Activated CD4-positive, alpha-beta T cell treated with anti-CD3 and anti-CD28 coated beads, Interleukin-2, amount 10 ng/mL, durations not matched to agents 7 days and 5 days (primary cell): ENCODE results near the gene FRMD7. TPM values are rescaled to one million over a fixed set of nuclear protein-coding genes. Genes with fewer than 3 reads are reported as not detected.
"Not testable (repeated sequence)": the region's sequence is repeated elsewhere in the genome, so short reads cannot be mapped to it uniquely, and the experiment has no call there.

Experiments
- CTCF ChIA-PET: fragments of 350-600 bp; sonication (Branson Sonifier 250); formaldehyde crosslinking; loops from one replicate; lab custom pipeline; 2021; ENCODE audit warnings: antibody characterized with exemption; lab: Charles Lee
- POLR2A ChIA-PET: fragments of 350-600 bp; sonication (Branson Sonifier 250); formaldehyde crosslinking; loops from one replicate; lab custom pipeline; 2021; ENCODE audit warnings: antibody characterized with exemption; lab: Charles Lee
- DNase-seq: peaks from one replicate; pipeline ENCODE4 v3.0.0-alpha.2; 2020
- H3K27ac Mint-ChIP-seq: one replicate; pipeline ENCODE4 v1.8.0; 2021; ENCODE audit warnings: mild to moderate bottlenecking, moderate library complexity, mixed read lengths
- H3K27me3 Mint-ChIP-seq: one replicate; pipeline ENCODE4 v1.8.0; 2021; ENCODE audit warnings: mixed read lengths
- H3K36me3 Mint-ChIP-seq: one replicate; pipeline ENCODE4 v1.8.0; 2021; ENCODE audit warnings: low read depth, mixed read lengths
- H3K4me1 Mint-ChIP-seq: one replicate; pipeline ENCODE4 v1.8.0; 2021; ENCODE audit warnings: mixed read lengths
- H3K4me3 Mint-ChIP-seq: one replicate; pipeline ENCODE4 v1.8.0; 2021; ENCODE audit warnings: mild to moderate bottlenecking, moderate library complexity, mixed read lengths
- H3K9me3 Mint-ChIP-seq: one replicate; pipeline ENCODE4 v1.8.0; 2021; ENCODE audit warnings: mixed read lengths
- total RNA-seq, 2 experiments: library from RNA; stranded (reverse); gene quantifications; one replicate each; pipeline ENCODE4 v1.2.3, GENCODE V29; 2021

The FRMD7 gene
- not detected for total RNA-seq

DNA sequence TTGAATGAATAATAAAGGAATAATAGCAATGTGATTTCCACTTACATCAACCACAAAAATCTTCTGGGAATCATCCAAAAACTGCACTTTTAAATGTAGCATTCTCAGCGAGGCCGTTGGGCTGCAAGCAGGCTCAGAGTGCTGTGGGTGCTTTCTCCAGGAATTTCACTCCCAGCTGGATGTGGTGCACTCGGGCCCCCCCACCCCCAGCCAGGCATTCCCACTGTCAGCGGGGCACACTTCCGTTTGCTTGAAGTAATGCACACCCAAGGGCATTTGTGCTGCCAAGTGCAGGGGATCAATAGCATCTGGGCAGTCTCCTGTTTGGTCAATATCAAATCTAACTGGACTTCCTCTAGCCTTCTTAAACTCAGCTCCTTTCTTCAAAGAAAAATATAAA lies at the start of gene FRMD7:
Gene FRMD7, minus strand, starts transcription at position 278 of the 400 bp plus-strand sequence. Its CDS starts 176 bp downstream, at position 102.
- no peaks in the 10 kb centered on the region for H3K27me3 Mint-ChIP-seq
- DNase-seq, result no peak
- H3K4me1 Mint-ChIP-seq, result no peaks in the 10 kb centered on the region
- no peak within 1 kb of the TSS for H3K4me3 Mint-ChIP-seq
- CTCF ChIA-PET, result no interaction called here
- H3K36me3 Mint-ChIP-seq, result no peaks in the 10 kb centered on the region
- no peaks in the 10 kb centered on the region for H3K9me3 Mint-ChIP-seq
- POLR2A ChIA-PET, result no interaction called here
- no peak within 1 kb of the TSS for H3K27ac Mint-ChIP-seq

GRCh38 chrX:132173647-132174046 lies 45.8 kb upstream of the FRMD7 start:
- Mint-ChIP-seq H3K4me1 (no peaks in the 10 kb centered on the region), H3K36me3 (no peaks in the 10 kb centered on the region), H3K27me3 (no peaks in the 10 kb centered on the region), H3K4me3 (no peak overlapping the region), H3K27ac (no peak overlapping the region), H3K9me3 (no peaks in the 10 kb centered on the region)
- POLR2A ChIA-PET, result no interaction called here
- CTCF ChIA-PET, result no interaction called here
- DNase-seq, result no peak

- DNase-seq, result no peak
- ChIA-PET CTCF (interaction anchor here (0.5 kb wide), 1 partner anchor 95 kb away, joined by 4 read pairs; no protein-coding TSS in a partner anchor), POLR2A (no interaction called here)
- Mint-ChIP-seq H3K36me3 (no peaks in the 10 kb centered on the region), H3K27me3 (no peaks in the 10 kb centered on the region), H3K9me3 (no peaks in the 10 kb centered on the region), H3K4me3 (no peak overlapping the region), H3K27ac (no peak overlapping the region), H3K4me1 (no peaks in the 10 kb centered on the region)
These were observed 44.1 kb upstream of the FRMD7 start for GRCh38 chrX:132171881-132172280.

GRCh38 chrX:132171478-132171877 lies 43.7 kb upstream of the FRMD7 start:
- H3K27me3 Mint-ChIP-seq, result no peaks in the 10 kb centered on the region
- H3K4me1 Mint-ChIP-seq, result no peaks in the 10 kb centered on the region
- H3K27ac Mint-ChIP-seq, result no peak overlapping the region
- H3K4me3 Mint-ChIP-seq, result no peak overlapping the region
- H3K36me3 Mint-ChIP-seq, result no peaks in the 10 kb centered on the region
- DNase-seq, result no peak
- POLR2A ChIA-PET, result no interaction called here
- CTCF ChIA-PET, result interaction anchor here (0.5 kb wide), 1 partner anchor 96 kb away, joined by 4 read pairs; no protein-coding TSS in a partner anchor
- H3K9me3 Mint-ChIP-seq, result no peaks in the 10 kb centered on the region

DNA sequence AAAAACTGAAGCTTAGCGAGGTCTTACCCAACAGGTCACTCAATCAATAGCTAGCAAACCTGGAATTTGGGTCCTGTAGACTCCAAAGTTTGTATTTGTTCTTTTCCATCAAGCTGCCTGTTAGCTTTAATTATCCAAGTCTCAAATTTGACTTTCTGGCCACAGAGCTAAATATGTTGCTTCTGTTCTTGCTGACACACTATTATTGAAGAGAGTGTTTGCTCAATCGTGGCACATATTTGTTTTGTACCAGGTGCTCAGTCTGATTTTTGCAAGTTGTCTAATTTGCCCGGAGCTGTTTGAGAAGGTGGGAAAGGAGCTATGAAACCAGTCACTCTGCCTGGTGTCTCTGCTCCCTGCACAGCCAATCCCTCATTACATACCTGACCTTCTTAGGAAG lies 41.7 kb upstream of the FRMD7 start:
- Mint-ChIP-seq H3K4me1 (no peaks in the 10 kb centered on the region), H3K9me3 (no peaks in the 10 kb centered on the region), H3K4me3 (no peak overlapping the region), H3K36me3 (no peaks in the 10 kb centered on the region), H3K27me3 (no peaks in the 10 kb centered on the region), H3K27ac (no peak overlapping the region)
- POLR2A ChIA-PET, result no interaction called here
- DNase-seq, result no peak
- CTCF ChIA-PET, result interaction anchor here (0.6 kb wide), 1 partner anchor 396 kb away, joined by 3 read pairs; no protein-coding TSS in a partner anchor

- H3K27me3 Mint-ChIP-seq, result no peaks in the 10 kb centered on the region
- no peaks in the 10 kb centered on the region for H3K36me3 Mint-ChIP-seq
- H3K27ac Mint-ChIP-seq, result no peak overlapping the region
- POLR2A ChIA-PET, result no interaction called here
- no peak for DNase-seq
- no peak overlapping the region for H3K4me3 Mint-ChIP-seq
- CTCF ChIA-PET, result no interaction called here
- H3K4me1 Mint-ChIP-seq, result no peaks in the 10 kb centered on the region
- no peaks in the 10 kb centered on the region for H3K9me3 Mint-ChIP-seq
These were observed 37.8 kb upstream of the FRMD7 start for GRCh38 chrX:132165651-132166050.

- H3K4me3 Mint-ChIP-seq, result no peak overlapping the region
- no peaks in the 10 kb centered on the region for H3K36me3 Mint-ChIP-seq
- no peak for DNase-seq
- H3K27ac Mint-ChIP-seq, result no peak overlapping the region
- POLR2A ChIA-PET, result no interaction called here
- CTCF ChIA-PET, result no interaction called here
- H3K9me3 Mint-ChIP-seq, result no peaks in the 10 kb centered on the region
- no peaks in the 10 kb centered on the region for H3K4me1 Mint-ChIP-seq
- no peaks in the 10 kb centered on the region for H3K27me3 Mint-ChIP-seq
These were observed 37.2 kb upstream of the FRMD7 start for GRCh38 chrX:132165005-132165404.

GRCh38 chrX:132163094-132163493 lies 35.3 kb upstream of the FRMD7 start:
- DNase-seq, H3K4me3 Mint-ChIP-seq, H3K4me1 Mint-ChIP-seq, POLR2A ChIA-PET, H3K9me3 Mint-ChIP-seq, H3K27me3 Mint-ChIP-seq, H3K27ac Mint-ChIP-seq, H3K36me3 Mint-ChIP-seq: not testable (repeated sequence)
- CTCF ChIA-PET, result interaction anchor here (0.6 kb wide), 1 partner anchor 970 kb away, joined by 3 read pairs; no protein-coding TSS in a partner anchor

DNA sequence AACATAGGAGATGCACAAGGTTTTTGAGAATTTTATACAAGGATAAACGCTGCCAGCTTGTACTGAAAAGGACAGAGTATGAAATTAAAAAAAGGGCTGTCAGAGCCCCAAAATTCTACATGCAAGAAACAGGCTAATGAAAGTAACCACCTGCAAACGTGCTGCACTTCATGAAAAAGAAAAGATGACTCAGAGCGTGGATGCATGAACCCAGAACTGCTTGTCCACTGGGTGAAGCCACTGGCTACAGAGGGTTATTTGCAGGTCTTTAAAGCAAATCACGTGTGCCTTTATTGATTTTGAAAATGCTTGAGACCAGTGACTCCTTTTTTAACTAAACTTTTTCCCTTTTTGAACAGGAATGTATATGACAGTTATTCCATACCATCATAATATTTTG lies 25.3 kb upstream of the FRMD7 start:
- no peak overlapping the region for H3K4me3 Mint-ChIP-seq
- ChIA-PET CTCF (no interaction called here), POLR2A (no interaction called here)
- H3K4me1 Mint-ChIP-seq, result no peaks in the 10 kb centered on the region
- H3K9me3 Mint-ChIP-seq, result no peaks in the 10 kb centered on the region
- peaks cover 2% of the 10 kb centered on the region for H3K27me3 Mint-ChIP-seq
- no peaks in the 10 kb centered on the region for H3K36me3 Mint-ChIP-seq
- no peak overlapping the region for H3K27ac Mint-ChIP-seq
- no peak for DNase-seq

DNA sequence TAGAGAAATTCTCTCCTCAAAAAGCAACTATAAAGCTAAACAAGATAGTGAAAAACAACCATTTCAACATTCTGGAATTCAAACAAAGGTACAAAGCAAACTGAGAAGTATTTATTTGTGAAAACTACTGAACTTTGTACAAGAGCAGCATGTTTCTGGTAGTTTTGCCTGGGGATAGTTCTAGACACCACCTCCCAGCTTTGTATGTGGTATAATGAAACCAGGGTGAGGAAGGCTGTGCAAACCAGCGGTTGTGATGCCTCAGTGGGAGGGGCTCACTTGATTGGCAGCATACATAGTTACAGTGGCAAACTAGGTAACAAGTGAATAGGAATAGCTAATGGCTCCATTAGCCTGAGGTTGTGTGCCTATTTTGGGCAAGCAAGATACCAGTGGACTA lies 18.6 kb upstream of the FRMD7 start:
- ChIA-PET CTCF (interaction anchor here (0.6 kb wide), 1 partner anchor 135 kb away, joined by 3 read pairs; no protein-coding TSS in a partner anchor), POLR2A (no interaction called here)
- H3K27me3 Mint-ChIP-seq, result peaks cover 2% of the 10 kb centered on the region
- no peak overlapping the region for H3K27ac Mint-ChIP-seq
- DNase-seq, result no peak
- H3K4me1 Mint-ChIP-seq, result no peaks in the 10 kb centered on the region
- no peaks in the 10 kb centered on the region for H3K9me3 Mint-ChIP-seq
- H3K36me3 Mint-ChIP-seq, result no peaks in the 10 kb centered on the region
- no peak overlapping the region for H3K4me3 Mint-ChIP-seq

DNA sequence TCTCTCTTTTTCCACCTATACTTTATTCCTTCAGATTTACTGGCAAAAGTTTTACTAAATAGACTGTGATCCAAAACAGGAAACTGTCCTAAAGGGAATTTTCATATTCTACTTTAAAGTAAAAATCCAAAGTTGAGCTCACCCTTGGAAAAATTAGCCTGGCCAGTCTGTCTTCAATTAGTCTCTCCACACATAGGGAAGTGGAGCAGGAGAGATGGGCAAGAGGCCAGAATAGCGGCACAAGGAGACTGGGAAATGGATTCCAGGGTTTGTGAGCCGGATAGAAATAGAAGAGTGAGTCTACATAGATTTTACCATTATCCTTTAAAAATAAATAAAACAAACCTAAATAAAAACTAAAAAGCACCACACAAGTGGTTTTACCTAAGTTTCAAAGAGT lies 16.2 kb upstream of the FRMD7 start:
- Mint-ChIP-seq H3K9me3 (no peaks in the 10 kb centered on the region), H3K36me3 (no peaks in the 10 kb centered on the region), H3K4me3 (no peak overlapping the region), H3K27ac (no peak overlapping the region), H3K27me3 (peaks cover 2% of the 10 kb centered on the region), H3K4me1 (no peaks in the 10 kb centered on the region)
- CTCF ChIA-PET, result no interaction called here
- DNase-seq, result no peak
- POLR2A ChIA-PET, result no interaction called here

DNA sequence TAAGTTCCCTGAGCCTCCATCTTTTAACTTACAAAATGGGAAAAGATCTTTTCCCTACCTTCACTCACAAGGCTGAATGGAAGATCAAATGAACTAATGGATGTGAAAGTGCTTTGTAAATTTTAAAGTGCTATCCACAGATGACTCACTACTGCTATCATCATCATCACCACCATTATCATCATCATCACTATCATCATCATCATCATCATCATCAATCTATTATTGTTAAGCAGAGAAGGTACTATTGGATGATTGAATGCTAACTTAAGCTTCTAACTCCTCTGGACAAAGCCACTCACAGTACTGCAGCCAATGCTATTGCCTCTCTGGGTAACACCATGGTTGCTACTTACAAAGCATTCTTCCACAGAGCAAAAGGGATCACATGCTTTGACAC lies 1.9 kb downstream of the FRMD7 start:
- CTCF ChIA-PET, result no interaction called here
- Mint-ChIP-seq H3K36me3 (no peaks in the 10 kb centered on the region), H3K27ac (no peak overlapping the region), H3K9me3 (no peaks in the 10 kb centered on the region), H3K4me1 (no peaks in the 10 kb centered on the region), H3K4me3 (no peak overlapping the region), H3K27me3 (no peaks in the 10 kb centered on the region)
- no peak for DNase-seq
- POLR2A ChIA-PET, result no interaction called here

GRCh38 chrX:132120913-132121312 lies 6.9 kb downstream of the FRMD7 start:
- Mint-ChIP-seq H3K4me3 (no peak overlapping the region), H3K27ac (no peak overlapping the region), H3K36me3 (no peaks in the 10 kb centered on the region), H3K27me3 (no peaks in the 10 kb centered on the region), H3K4me1 (no peaks in the 10 kb centered on the region), H3K9me3 (no peaks in the 10 kb centered on the region)
- POLR2A ChIA-PET, result no interaction called here
- DNase-seq, result no peak
- CTCF ChIA-PET, result no interaction called here

DNA sequence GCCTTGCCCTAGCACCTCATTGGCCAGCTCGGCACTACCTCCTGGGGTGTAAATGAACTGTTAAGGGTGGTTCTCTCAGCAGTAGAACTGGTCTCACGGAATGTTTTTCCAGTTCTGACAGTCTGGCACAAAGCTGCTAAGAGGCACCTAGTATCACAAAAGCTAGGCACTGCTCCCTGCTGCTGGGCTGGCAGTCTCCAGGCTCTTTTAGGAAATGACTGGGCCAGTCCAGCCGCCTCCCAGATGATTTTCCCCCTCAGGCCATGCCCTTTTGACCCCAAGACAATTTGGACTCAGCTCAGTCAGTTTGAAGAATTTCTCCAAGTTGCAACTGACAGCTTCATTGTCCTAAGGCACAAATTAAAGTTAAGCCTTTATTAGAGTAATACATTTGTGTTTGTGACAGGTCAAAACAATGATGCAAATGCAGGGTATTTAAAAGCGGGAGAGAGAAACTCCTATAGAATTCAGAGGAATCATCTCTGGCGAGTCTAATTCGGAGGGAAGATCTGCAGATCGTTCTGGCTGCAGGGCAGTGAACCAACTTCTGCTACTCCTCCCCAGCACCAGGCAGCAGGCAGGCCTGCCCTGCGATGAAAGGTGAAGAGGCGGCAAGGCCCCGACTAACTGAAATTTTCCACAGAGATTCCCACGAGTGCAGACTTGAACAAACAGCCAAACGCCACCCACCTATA lies 7.9 kb downstream of the FRMD7 start:
- ChIA-PET POLR2A (no interaction called here), CTCF (no interaction called here)
- Mint-ChIP-seq H3K27ac (no peak overlapping the region), H3K4me1 (no peaks in the 10 kb centered on the region), H3K9me3 (no peaks in the 10 kb centered on the region), H3K4me3 (no peak overlapping the region), H3K36me3 (no peaks in the 10 kb centered on the region), H3K27me3 (no peaks in the 10 kb centered on the region)
- no peak for DNase-seq
